AG09319 (cell line): Measurements from ENCODE around the gene PRR12.

Experiments
- DNase-seq: peaks from one replicate; pipeline ENCODE4 v3.0.0-alpha.2; 2010; ENCODE audit warnings: low read depth; ENCODE audit errors: extremely low read depth
- TF ChIP-seq, protein P1 (sequence below): IDR thresholded peaks from 2 replicates; pipeline ENCODE4 v1.5.1; 2011; ENCODE audit warnings: low read depth, mild to moderate bottlenecking, inconsistent platforms, low read length, moderate library complexity

Gene PRR12

DNA sequence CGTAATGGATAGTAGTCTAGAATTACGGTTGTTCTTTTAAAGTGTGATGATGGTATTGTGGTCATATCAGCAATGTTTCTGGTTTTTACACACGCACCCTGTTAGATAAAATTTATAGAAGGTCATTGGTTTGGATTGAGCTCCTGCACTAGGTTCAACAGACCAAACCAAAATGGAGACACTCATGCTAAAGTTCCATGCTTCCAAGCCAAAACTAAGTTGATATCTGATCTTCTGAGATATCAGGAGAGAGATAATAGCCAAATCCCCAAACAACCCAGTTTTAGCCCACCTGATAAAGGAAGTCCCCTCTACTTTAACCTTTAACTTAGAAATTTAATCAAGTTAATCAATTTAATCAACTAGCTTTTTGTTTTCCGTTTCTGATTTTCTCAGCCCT lies 11.8 kb upstream of the PRR12 start:
- TF ChIP-seq, protein P1, sequence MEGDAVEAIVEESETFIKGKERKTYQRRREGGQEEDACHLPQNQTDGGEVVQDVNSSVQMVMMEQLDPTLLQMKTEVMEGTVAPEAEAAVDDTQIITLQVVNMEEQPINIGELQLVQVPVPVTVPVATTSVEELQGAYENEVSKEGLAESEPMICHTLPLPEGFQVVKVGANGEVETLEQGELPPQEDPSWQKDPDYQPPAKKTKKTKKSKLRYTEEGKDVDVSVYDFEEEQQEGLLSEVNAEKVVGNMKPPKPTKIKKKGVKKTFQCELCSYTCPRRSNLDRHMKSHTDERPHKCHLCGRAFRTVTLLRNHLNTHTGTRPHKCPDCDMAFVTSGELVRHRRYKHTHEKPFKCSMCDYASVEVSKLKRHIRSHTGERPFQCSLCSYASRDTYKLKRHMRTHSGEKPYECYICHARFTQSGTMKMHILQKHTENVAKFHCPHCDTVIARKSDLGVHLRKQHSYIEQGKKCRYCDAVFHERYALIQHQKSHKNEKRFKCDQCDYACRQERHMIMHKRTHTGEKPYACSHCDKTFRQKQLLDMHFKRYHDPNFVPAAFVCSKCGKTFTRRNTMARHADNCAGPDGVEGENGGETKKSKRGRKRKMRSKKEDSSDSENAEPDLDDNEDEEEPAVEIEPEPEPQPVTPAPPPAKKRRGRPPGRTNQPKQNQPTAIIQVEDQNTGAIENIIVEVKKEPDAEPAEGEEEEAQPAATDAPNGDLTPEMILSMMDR = no peak
- DNase-seq = no peak

DNA sequence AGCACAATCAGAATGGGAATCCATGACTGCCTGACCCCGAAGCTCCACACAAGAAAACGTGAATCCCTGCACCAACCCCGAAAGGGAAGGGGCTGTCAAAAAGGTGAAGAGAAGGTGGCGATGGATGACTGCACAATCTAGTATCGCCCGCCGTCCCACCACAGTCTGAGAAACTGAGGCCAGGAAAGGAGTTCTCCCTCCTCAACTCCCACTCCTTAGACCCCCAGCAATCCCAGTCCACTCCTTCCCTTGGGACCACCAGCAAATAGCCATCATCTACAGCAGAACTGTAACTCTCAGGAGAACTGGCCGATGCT lies 11.1 kb upstream of the PRR12 start:
- DNase-seq = no peak
- TF ChIP-seq, protein P1 = no peak

DNA sequence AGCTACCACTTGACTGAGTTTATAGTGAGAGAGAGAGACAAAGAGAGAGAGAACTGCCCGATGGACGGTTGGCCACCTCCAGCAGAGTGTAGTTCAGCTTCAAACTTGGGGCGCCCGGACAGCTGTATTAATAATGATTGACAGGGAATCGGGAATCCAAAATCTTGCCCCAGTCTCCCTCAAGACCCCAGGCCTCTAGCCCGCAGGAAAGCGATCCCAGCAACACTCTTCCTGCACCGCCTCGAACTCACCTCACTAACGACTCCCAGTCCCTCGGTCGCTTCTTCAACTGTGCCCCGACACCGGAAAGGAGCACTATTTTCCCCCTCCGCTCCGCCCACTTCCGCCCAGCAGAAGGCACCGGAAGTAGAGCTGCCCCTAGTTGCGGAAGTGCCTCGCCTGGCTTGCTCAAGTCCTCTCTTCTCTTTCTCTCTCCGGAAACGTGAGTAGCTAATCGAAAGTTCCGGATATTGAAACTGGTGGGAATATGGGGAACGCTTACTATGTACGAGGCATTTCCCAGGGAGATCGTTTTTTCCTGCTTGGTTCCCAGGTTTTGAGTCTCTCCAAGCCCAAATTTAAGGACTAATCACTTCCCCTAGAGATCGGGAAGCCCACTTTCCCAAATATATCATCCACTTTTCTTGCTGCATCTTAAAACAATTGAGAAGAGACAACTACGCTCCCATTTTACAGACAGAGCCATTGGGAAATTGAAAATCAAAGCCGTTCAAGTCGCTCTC lies 10.5 kb upstream of the PRR12 start, which contains the start of gene NOSIP:
Gene NOSIP (minus strand): TSS at position 293 of the 743 bp plus-strand sequence. CDS start 19,865 bp downstream, outside the sequence.
- TF ChIP-seq, protein P1 = no peak
- peak; percentile 92 for DNase-seq

- TF ChIP-seq, protein P1 = no peak
- no peak for DNase-seq
These were observed 9.9 kb upstream of the PRR12 start, which contains the start of gene PRRG2 for GRCh38 chr19:49581007-49581508. TSS of gene PRRG2 (plus strand) at chr19:49581316. CDS start at chr19:49583220, 1,904 bp downstream.

GRCh38 chr19:49583239-49583638 lies 7.7 kb upstream of the PRR12 start:
- no peak for DNase-seq
- TF ChIP-seq, protein P1 = no peak

DNA sequence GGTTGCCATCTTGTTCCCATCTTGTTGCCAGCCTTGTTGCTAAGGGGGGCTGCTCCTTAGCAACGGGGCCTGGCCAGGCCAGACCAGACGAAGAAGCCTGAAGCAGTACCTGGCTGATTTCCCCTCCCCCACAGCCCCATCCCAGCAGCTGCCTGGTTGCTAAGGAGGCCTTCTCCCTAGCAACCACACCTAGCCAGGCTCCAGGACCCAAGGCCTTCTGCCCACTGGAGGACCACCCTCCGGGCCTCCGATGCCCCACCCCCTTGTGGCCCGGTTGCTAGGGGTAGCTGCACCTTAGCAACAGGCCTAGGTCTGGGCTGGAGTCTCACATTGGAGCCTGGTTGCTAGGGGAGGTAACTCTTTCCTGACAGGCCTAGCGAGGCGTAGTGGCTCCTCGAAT lies 6.0 kb upstream of the PRR12 start:
- no peak for DNase-seq
- TF ChIP-seq, protein P1 = no peak

DNA sequence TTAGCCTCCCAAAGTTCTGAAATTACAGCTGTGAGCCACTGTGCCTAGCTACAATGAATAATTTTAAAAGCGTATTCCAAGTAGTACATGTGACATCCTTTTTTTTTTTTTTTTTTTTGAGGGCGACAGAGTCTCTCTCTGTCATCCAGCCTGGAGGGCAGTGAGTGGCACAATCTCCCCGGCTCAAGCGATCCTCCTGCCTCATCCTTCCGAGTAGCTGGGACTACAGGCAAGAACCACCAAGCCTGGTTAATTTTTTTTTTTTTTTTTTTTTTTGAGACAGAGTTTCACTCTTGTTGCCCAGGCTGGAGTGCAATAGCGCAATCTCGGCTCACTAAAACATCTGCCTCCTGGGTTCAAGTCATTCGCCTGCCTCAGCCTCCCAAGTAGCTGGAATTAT lies 3.8 kb upstream of the PRR12 start:
- no peak for DNase-seq
- TF ChIP-seq, protein P1 = no peak
